Right lobe of liver (tissue), 6 donors: ENCODE results near the gene TEX47. TPM values are rescaled to one million over a fixed set of nuclear protein-coding genes. Genes with fewer than 3 reads are reported as not detected.

ENCODE experiments used
- ATAC-seq, 4 donors: fragments of 200-7000 bp; cut with Tn5 transposase; one replicate each; pipeline ENCODE4 v1.9.1; 2020; ENCODE audit warnings: mild to moderate bottlenecking in 4 of 4, moderate library complexity in 4 of 4
- DNase-seq, 3 donors: peaks; one replicate each; pipeline ENCODE4 v3.0.0-alpha.2; 2020
- H3K27ac ChIP-seq, 3 donors: fragments of 200-600 bp; one replicate each; pipeline ENCODE4 v1.8.0; 2022
- H3K27me3 ChIP-seq, 2 donors: fragments of 200-600 bp; one replicate each; pipeline ENCODE4 v1.8.0; 2022
- H3K36me3 ChIP-seq, 4 donors: fragments of 200-600 bp; sonication (generic) in 1 of 4; one replicate each; pipeline versions ENCODE4 v1.5.1 to v1.8.0; 2017 to 2022; ENCODE audit warnings: control low read depth in 1 of 4
- H3K4me1 ChIP-seq, 4 donors: fragments of 200-600 bp; sonication (generic) in 1 of 4; one replicate each; pipeline versions ENCODE4 v1.5.1 to v1.8.0; 2017 to 2022; ENCODE audit warnings: control low read depth in 1 of 4
- H3K4me3 ChIP-seq, 3 donors: fragments of 200-600 bp; one replicate each; pipeline ENCODE4 v1.8.0; 2022
- H3K9me3 ChIP-seq, 4 donors: fragments of 200-600 bp; sonication (generic) in 1 of 4; one replicate each; pipeline versions ENCODE4 v1.5.1 to v1.8.0; 2017 to 2022; ENCODE audit warnings: control low read depth in 1 of 4
- CTCF ChIP-seq, 4 donors: fragments of 200-600 bp in 3 of 4; fragments of 450-650 bp in 1 of 4; IDR thresholded peaks; one replicate each; pipeline versions ENCODE4 v1.5.1 to v1.8.0; 2016 to 2022; ENCODE audit warnings: antibody characterized with exemption in 4 of 4, mild to moderate bottlenecking in 2 of 4
- POLR2A ChIP-seq: fragments of 450-650 bp; IDR thresholded peaks from one replicate; pipeline ENCODE4 v1.6.1; 2017; ENCODE audit warnings: antibody characterized with exemption, mild to moderate bottlenecking
- WGBS: methylation state at CpG from one replicate; pipeline ENCODE4 v1.1.6; 2018; ENCODE audit warnings: low coverage, low lambda C conversion rate; ENCODE audit not compliant: insufficient coverage; ENCODE audit errors: missing lambda C conversion rate; 5-methylcytosine and 5-hydroxymethylcytosine counted together
- intact Hi-C, 2 donors: fragments of 100-400 bp; cut with DNase I; formaldehyde crosslinking; loops; one replicate each; pipeline versions ENCODE4 v1.11.2 to v1.14.1; 2022
- small RNA-seq, 2 experiments: library from RNA; depleted of rRNA; stranded (forward); fragments of <200 nt; gene quantifications; one replicate each; pipeline ENCODE3, GENCODE V24; 2016
- total RNA-seq, 6 experiments: library from RNA; depleted of rRNA in 2 of 6; stranded (reverse); fragments of >200 nt in 2 of 6; fragmentation: NEBNext Ultra II Directional in 3 of 6; extraction: Animal tissue kit (Norgen Biotek cat#: 25700) in 3 of 6; gene quantifications; one replicate each; pipeline versions ENCODE4 v1.1.0 to v1.2.4, GENCODE V29; 2016 to 2023
- donor health status: DM: no; HTN: yes; CAD: no.
- donor health status: DM: no; HTN: no; CAD: no.
- donor health status: DM: no; HTN: no; CAD: no.
- donor health status: DM: no; HTN: yes; CAD: no.
- donor health status: DM: no; HTN: yes; CAD: no.

TEX47 gene
- total RNA-seq, 6 experiments from 2014 or later = not detected

DNA sequence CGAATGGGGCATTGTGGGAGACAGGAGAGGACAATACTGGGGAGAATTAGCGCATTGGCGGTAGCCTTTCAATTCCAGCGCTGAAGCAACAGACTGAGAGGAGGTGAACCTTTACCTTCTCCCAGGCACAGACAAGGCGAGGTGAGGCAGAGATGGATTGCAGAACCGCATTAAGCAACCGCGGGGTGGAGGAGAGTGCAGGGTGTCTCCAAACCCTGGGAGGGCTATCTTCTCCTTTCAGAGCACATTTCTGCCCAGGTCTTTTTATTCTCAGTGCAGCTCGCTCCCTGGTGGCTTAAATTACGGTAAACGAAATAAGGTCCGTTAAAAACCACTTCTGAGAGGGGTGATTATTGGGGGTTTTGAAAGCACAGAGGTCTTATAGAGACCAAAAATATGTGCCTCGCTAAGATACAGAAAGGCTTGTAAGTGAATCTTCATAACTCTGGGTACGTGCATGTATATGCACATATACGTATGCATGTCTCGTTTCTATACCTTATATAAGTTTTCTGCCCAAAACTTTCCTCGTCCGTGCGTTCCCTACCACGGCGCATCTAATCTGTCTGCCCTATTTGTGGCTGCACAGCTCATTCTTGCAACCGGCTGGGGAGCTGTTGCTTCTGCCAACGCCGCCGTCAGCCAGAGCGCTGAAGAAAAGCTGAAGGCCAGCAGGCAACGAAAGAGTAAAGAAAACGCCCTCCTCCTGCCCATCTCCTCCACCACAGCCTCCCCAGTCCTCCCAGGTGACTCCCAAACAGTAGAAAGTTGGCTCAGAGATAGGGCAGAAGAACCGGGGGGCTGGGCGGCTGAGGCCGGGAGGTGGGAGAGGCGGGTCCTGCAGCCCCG is 36.9 kb downstream of the TEX47 start:
- no peak overlapping the region for H3K27ac ChIP-seq
- 2% methylated on average over 30 of the region's 33 CpGs for WGBS
- no peaks in the 10 kb centered on the region for H3K9me3 ChIP-seq
- peak; percentile 28 to 59 (median 43) for ATAC-seq
- no peak for TF ChIP-seq POLR2A
- no peak for TF ChIP-seq CTCF (IDR thresholded peaks at IDR 0.05)
- DNase-seq = peak in 1 of 3 donors; percentile 22
- peaks cover 0 to 26% of the 10 kb centered on the region in 2 donors for H3K27me3 ChIP-seq
- peaks cover 0 to 15% (median 0%) of the 10 kb centered on the region in 4 donors for H3K4me1 ChIP-seq
- intact Hi-C loops = no loop called here
- peak overlapping the region; percentile 7 to 22 (median 8) for H3K4me3 ChIP-seq
- H3K36me3 ChIP-seq = no peaks in the 10 kb centered on the region

- intact Hi-C loops = no loop called here
- TF ChIP-seq CTCF (IDR thresholded peaks at IDR 0.05) (no peak), POLR2A (no peak)
- H3K27ac ChIP-seq = no peak overlapping the region
- H3K36me3 ChIP-seq = no peaks in the 10 kb centered on the region
- no peak for DNase-seq
- 45% methylated on average over 2 of the region's 2 CpGs for WGBS
- no peak for ATAC-seq
- no peak overlapping the region for H3K4me3 ChIP-seq
- H3K4me1 ChIP-seq = peaks cover 0 to 15% (median 0%) of the 10 kb centered on the region in 4 donors
- H3K9me3 ChIP-seq = no peaks in the 10 kb centered on the region
- H3K27me3 ChIP-seq = peaks cover 0 to 26% of the 10 kb centered on the region in 2 donors
These were observed 38.2 kb downstream of the TEX47 start for GRCh38 chr7:88757371-88757770.

DNA sequence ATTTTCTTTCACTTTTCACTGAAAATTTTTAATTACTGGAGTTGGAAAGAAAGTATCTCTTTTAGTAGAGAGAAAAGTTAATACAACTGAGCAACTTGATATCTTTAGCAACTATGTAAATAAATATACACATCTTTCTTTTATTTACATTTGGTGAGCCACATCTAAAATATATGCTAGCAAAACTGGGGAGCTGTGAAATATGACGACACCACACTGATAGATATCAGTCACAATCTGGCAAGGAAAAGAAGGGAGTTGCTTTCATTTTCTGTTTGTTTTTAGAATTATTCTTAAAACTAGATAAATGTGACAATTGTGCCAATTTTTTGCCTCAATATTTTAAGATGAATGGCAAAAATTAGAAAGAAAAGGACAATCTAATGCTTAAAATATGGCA is 38.7 kb downstream of the TEX47 start:
- intact Hi-C loops = no loop called here
- WGBS = 53% methylated on average over 1 of the region's 1 CpG
- no peak overlapping the region for H3K4me3 ChIP-seq
- no peaks in the 10 kb centered on the region for H3K9me3 ChIP-seq
- no peak for DNase-seq
- H3K4me1 ChIP-seq = peaks cover 0 to 15% (median 0%) of the 10 kb centered on the region in 4 donors
- TF ChIP-seq CTCF (IDR thresholded peaks at IDR 0.05) = no peak
- no peak for TF ChIP-seq POLR2A
- ATAC-seq = no peak
- H3K27ac ChIP-seq = no peak overlapping the region
- peaks cover 0 to 26% of the 10 kb centered on the region in 2 donors for H3K27me3 ChIP-seq
- no peaks in the 10 kb centered on the region for H3K36me3 ChIP-seq

- TF ChIP-seq CTCF (IDR thresholded peaks at IDR 0.05) = no peak
- TF ChIP-seq POLR2A = no peak
- ATAC-seq (no peak), DNase-seq (no peak)
- Histone ChIP-seq H3K36me3 (no peaks in the 10 kb centered on the region), H3K27ac (no peak overlapping the region), H3K9me3 (no peaks in the 10 kb centered on the region), H3K4me3 (no peak overlapping the region), H3K27me3 (no peaks in the 10 kb centered on the region), H3K4me1 (no peaks in the 10 kb centered on the region)
- intact Hi-C loops = no loop called here
- WGBS = 23% methylated on average over 3 of the region's 3 CpGs
These were observed 49.4 kb downstream of the TEX47 start for GRCh38 chr7:88746126-88746525.

Small RNA genes within 50 kb of the gene (small RNA-seq; reads per million reads assigned to genes)
- 0 reads per million in 2 experiments for gene AC002127.1

Other genes with a start within 250 kb of the TEX47 start
- gene ZNF804B, start 36.0 kb downstream of the TEX47 start, total RNA-seq = not detected